Fibroblast of the aortic adventitia (primary cell): ENCODE measurements around the gene CBY2. TPM values are rescaled to one million over a fixed set of nuclear protein-coding genes. Genes with fewer than 3 reads are reported as not detected.

ENCODE experiments used
- DNase-seq: peaks from one replicate; pipeline ENCODE4 v3.0.0-alpha.2; 2010; ENCODE audit warnings: low read depth
- H3K4me3 ChIP-seq: 2 replicates; pipeline ENCODE4 v1.5.1; 2011; ENCODE audit warnings: low read depth, mild to moderate bottlenecking, control low read depth, low read length, moderate library complexity
- CTCF ChIP-seq: IDR thresholded peaks from 2 replicates; pipeline ENCODE4 v1.5.1; 2011; ENCODE audit warnings: mild to moderate bottlenecking, low read length, control low read depth, inconsistent platforms; ENCODE audit not compliant: insufficient read depth
- total RNA-seq: library from RNA; depleted of rRNA; stranded (reverse); fragments of >200 nt; gene quantifications from 2 replicates; pipeline ENCODE4 v1.2.3, GENCODE V29; 2012; ENCODE audit warnings: low replicate concordance

CBY2 gene
- total RNA-seq, 1 donor: not detected

GRCh38 chr13:45721203-45721731 is 19.1 kb downstream of the CBY2 start:
- H3K4me3 ChIP-seq: no peak overlapping the region
- no peak for TF ChIP-seq CTCF
- DNase-seq: no peak

GRCh38 chr13:45723798-45724197 is 21.7 kb downstream of the CBY2 start:
- TF ChIP-seq CTCF: no peak
- DNase-seq: no peak
- H3K4me3 ChIP-seq: no peak overlapping the region

GRCh38 chr13:45728759-45729158 is 26.6 kb downstream of the CBY2 start:
- peak; percentile 11 for TF ChIP-seq CTCF
- no peak for DNase-seq
- H3K4me3 ChIP-seq: no peak overlapping the region

- no peak for DNase-seq
- no peak for TF ChIP-seq CTCF
- H3K4me3 ChIP-seq: no peak overlapping the region
These were observed 29.3 kb downstream of the CBY2 start for GRCh38 chr13:45731455-45731854.

- no peak overlapping the region for H3K4me3 ChIP-seq
- no peak for TF ChIP-seq CTCF
- no peak for DNase-seq
These were observed 30.8 kb downstream of the CBY2 start for GRCh38 chr13:45732916-45733315.

GRCh38 chr13:45733361-45733760 is 31.2 kb downstream of the CBY2 start:
- no peak for TF ChIP-seq CTCF
- H3K4me3 ChIP-seq: no peak overlapping the region
- no peak for DNase-seq

GRCh38 chr13:45737571-45738017 is 35.5 kb downstream of the CBY2 start:
- peak; percentile 27 for TF ChIP-seq CTCF
- H3K4me3 ChIP-seq: no peak overlapping the region
- DNase-seq: no peak
